ENCODE measurements around the gene DNMBP. TPM values are rescaled to one million over a fixed set of nuclear protein-coding genes. Genes with fewer than 3 reads are reported as not detected.

Gene DNMBP
- total and polyA plus RNA-seq, 2 of the 8 experiments (the other 6 are each of a cell fraction or from before 2014, with no cell fraction given) = 19.1 to 26.4 TPM

DNA sequence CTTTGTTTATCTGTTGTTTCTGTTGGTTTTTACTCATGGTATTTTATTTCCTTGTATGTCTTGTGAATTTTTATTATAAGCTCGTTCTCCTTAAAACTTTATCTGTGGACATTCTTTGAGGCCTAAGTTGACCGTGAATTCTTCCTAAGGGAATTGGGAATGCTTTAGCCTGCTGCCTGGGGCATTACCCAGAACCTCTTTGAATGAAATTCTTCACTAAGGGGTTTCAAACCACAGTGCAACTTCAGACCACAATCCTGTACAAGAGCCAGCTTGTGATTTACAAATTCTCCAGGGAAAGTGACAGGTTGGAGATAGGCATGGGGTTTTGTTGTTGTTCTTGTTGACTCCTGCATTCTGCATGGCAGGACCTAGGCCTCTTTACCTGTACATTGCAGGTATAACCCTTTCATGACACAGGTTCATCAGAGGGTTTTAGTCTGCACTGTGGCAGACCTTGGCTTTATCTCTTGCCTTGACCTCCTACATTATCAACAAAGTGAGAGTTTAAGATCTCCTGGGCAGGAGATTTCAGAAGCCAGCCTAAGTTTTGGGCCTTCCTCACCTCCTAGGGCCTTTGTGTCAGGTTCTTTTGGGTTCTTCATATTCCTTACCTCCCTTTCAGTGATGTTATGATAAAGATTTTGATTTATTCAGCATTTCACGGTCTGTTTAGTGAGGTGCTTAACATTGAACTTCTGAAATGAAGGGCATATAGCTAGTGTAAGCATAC is 157.1 kb downstream of the DNMBP start:
- H3K79me1 ChIP-seq (ENCODE audit: low read depth, low read length) = no peaks in the 10 kb centered on the region
- POLR2A ChIA-PET (ENCODE audit: partially characterized antibody) = interaction anchor here (0.8 kb wide), 1 partner anchor 15 kb away, joined by 3 read pairs; no protein-coding TSS in a partner anchor
- no peak overlapping the region for H3K4me2 ChIP-seq (ENCODE audit: insufficient read depth in 1 of 2, low read depth in 2 of 2, low read length in 2 of 2)
- H2AK5ac ChIP-seq (ENCODE audit: low read depth, low read length) = no peak overlapping the region
- H3K23me2 ChIP-seq (ENCODE audit: low read depth, low read length) = no peaks in the 10 kb centered on the region
- no peaks in the 10 kb centered on the region for H3K27me3 ChIP-seq (replicated peaks in 1 of 4; ENCODE audit: control insufficient read depth in 3 of 4, extremely low read depth in 1 of 4, insufficient read depth in 3 of 4, low read length in 3 of 4)
- no peaks in the 10 kb centered on the region for H3K36me3 ChIP-seq (ENCODE audit: control insufficient read depth in 2 of 4, insufficient read depth in 4 of 4, low read length in 3 of 4)
- H3K18ac ChIP-seq (ENCODE audit: extremely low read depth, low read length) = no peak overlapping the region
- peak overlapping the region; percentile 66; the same call in 1 of the 2 replicates for H2BK15ac ChIP-seq (ENCODE audit: low read length)
- H4K5ac ChIP-seq (ENCODE audit: insufficient read length, low read depth, low read length) = no peak overlapping the region
- no peaks in the 10 kb centered on the region for H3K9me3 ChIP-seq (ENCODE audit: insufficient read depth in 2 of 2, low read depth in 1 of 2, low read length in 1 of 2)
- H3K27ac ChIP-seq (ENCODE audit: low read depth, low read length) = no peak overlapping the region
- no peak overlapping the region for H3K9ac ChIP-seq (replicated peaks in 1 of 4; ENCODE audit: extremely low read depth in 1 of 4, low read depth in 3 of 4, low read length in 3 of 4)
- H3K4me3 ChIP-seq (ENCODE audit: extremely low read depth in 1 of 4, insufficient read depth in 2 of 4, low read depth in 3 of 4, low read length in 4 of 4) = no peak overlapping the region
- no peak overlapping the region for H2BK120ac ChIP-seq (replicated peaks; ENCODE audit: low read depth, low read length)
- H3K4me1 ChIP-seq (replicated peaks in 1 of 4; ENCODE audit: control insufficient read depth in 3 of 4, insufficient read depth in 4 of 4, low read length in 3 of 4) = peaks cover 8 to 25% (median 20%) of the 10 kb centered on the region in 4 experiments; a peak in 6 of 7 replicates
- no peak overlapping the region for H3K23ac ChIP-seq (ENCODE audit: insufficient read length)
- no peak overlapping the region for H3K4ac ChIP-seq (replicated peaks; ENCODE audit: insufficient read length, low read depth, low read length)
- no peak overlapping the region for H3K14ac ChIP-seq (ENCODE audit: insufficient read length)
- no peaks in the 10 kb centered on the region for H4K20me1 ChIP-seq (replicated peaks in 1 of 2; ENCODE audit: control insufficient read depth in 1 of 2, insufficient read depth in 2 of 2, low read length in 2 of 2)
- no peak overlapping the region for H2AFZ ChIP-seq (ENCODE audit: low read length)
- no peaks in the 10 kb centered on the region for H3K79me2 ChIP-seq (ENCODE audit: control insufficient read depth in 1 of 2, insufficient read depth in 2 of 2, low read length in 2 of 2)
- DNase-seq (ENCODE audit: low read depth in 1 of 2, low spot score in 2 of 2) (no peak), FAIRE-seq (no peak)
- 0 out of 2 replicates have a peak overlapping the region, but pooled peaks have one; percentile 44 for H2BK20ac ChIP-seq (ENCODE audit: low read length)
- H2BK5ac ChIP-seq (ENCODE audit: low read depth, low read length) = no peak overlapping the region
- CTCF ChIA-PET (ENCODE audit: partially characterized antibody) = interaction anchor here (1.5 to 10.8 kb wide), 9 partner anchors 7 to 193 kb away, joined by 3 to 100 read pairs (median 7); partner anchors contain the start of gene DNMBP
- WGBS, 2 experiments (ENCODE audit: extremely low coverage in 1 of 2, insufficient coverage in 1 of 2, insufficient read length in 1 of 2, insufficient replicate concordance in 2 of 2, low coverage in 1 of 2, low lambda C conversion rate in 2 of 2, missing lambda C conversion rate in 1 of 2) = 87% methylated on average over 3 of the region's 3 CpGs; no CpG with 5 or more reads in 1 of the 2 experiments
- H2BK12ac ChIP-seq (ENCODE audit: low read depth, low read length) = peak overlapping the region; percentile 6; the same call in 1 of the 2 replicates
- H4K8ac ChIP-seq (ENCODE audit: extremely low read depth, insufficient read depth, low read length) = no peak overlapping the region
- no peak overlapping the region for H3K56ac ChIP-seq (replicated peaks; ENCODE audit: insufficient read length, low read depth, low read length)
- H4K91ac ChIP-seq (replicated peaks; ENCODE audit: insufficient read length, low read length) = no peak overlapping the region
- TF ChIP-seq SUZ12 (IDR thresholded peaks at IDR 0.05; ENCODE audit: low read length) (no peak), GTF2F1 (IDR thresholded peaks at IDR 0.05; ENCODE audit: borderline replicate concordance, low read depth, low read length) (no peak), ASH2L (IDR thresholded peaks at IDR 0.05; ENCODE audit: low read length) (no peak), KDM4A (IDR thresholded peaks at IDR 0.05; ENCODE audit: low read depth, low read length, severe bottlenecking) (no peak), CTBP2 (IDR thresholded peaks at IDR 0.05; ENCODE audit: borderline replicate concordance, insufficient read depth, insufficient read length, low read length) (no peak), ZNF274 (IDR thresholded peaks at IDR 0.05; ENCODE audit: borderline replicate concordance, extremely low read depth, low read length) (no peak), SP1 (IDR thresholded peaks at IDR 0.05; ENCODE audit: low read depth, low read length) (no peak), BRCA1 (IDR thresholded peaks at IDR 0.05; ENCODE audit: low read depth, low read length) (no peak), KDM5A (IDR thresholded peaks at IDR 0.05; ENCODE audit: low read length) (no peak), TAF7 (optimal IDR thresholded peaks at IDR 0.05; ENCODE audit: borderline replicate concordance, low read depth, low read length) (no peak), FOSL1 (IDR thresholded peaks at IDR 0.05; ENCODE audit: insufficient read depth, low read depth, low read length) (no peak)
- TF ChIP-seq, protein P1, sequence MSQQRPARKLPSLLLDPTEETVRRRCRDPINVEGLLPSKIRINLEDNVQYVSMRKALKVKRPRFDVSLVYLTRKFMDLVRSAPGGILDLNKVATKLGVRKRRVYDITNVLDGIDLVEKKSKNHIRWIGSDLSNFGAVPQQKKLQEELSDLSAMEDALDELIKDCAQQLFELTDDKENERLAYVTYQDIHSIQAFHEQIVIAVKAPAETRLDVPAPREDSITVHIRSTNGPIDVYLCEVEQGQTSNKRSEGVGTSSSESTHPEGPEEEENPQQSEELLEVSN (IDR thresholded peaks at IDR 0.05) = no peak

Measured in H1 (cell line).